WTC11 (cell line): Measurements from ENCODE around the gene SPRED2. TPM values are rescaled to one million over a fixed set of nuclear protein-coding genes. Genes with fewer than 3 reads are reported as not detected.

Source experiments
- ATAC-seq: fragments of 200-7000 bp; cut with Tn5 transposase; 2 replicates; pipeline ENCODE4 v1.10.0; 2021; ENCODE audit warnings: mild to moderate bottlenecking, moderate library complexity
- CTCF ChIA-PET: fragments of 300-600 bp; sonication (Branson Sonifier 250); formaldehyde crosslinking; loops from one replicate; lab custom pipeline; 2021; ENCODE audit warnings: antibody characterized with exemption; lab: Charles Lee
- POLR2A ChIA-PET: fragments of 350-600 bp; sonication (Branson Sonifier 250); formaldehyde crosslinking; loops from one replicate; lab custom pipeline; 2021; ENCODE audit warnings: antibody characterized with exemption; lab: Charles Lee
- DNase-seq: peaks from one replicate; pipeline ENCODE4 v3.0.0; 2021; ENCODE audit warnings: low spot score
- H3K27ac Mint-ChIP-seq: 2 replicates; pipeline ENCODE4 v1.8.0; 2021; ENCODE audit warnings: mixed read lengths
- H3K27me3 Mint-ChIP-seq: 2 replicates; pipeline ENCODE4 v1.8.0; 2021; ENCODE audit warnings: low read depth, mild to moderate bottlenecking, moderate library complexity, mixed read lengths
- H3K36me3 Mint-ChIP-seq: 2 replicates; pipeline ENCODE4 v1.8.0; 2021; ENCODE audit warnings: mixed read lengths
- H3K4me1 Mint-ChIP-seq: 2 replicates; pipeline ENCODE4 v1.8.0; 2022; ENCODE audit warnings: mixed read lengths
- H3K4me3 Mint-ChIP-seq: 2 replicates; pipeline ENCODE4 v1.8.0; 2021; ENCODE audit warnings: mild to moderate bottlenecking, moderate library complexity, mixed read lengths
- H3K9me3 Mint-ChIP-seq: 2 replicates; pipeline ENCODE4 v1.8.0; 2021; ENCODE audit warnings: mixed read lengths
- ATF1 ChIP-seq: sonication (generic); formaldehyde crosslinking; IDR thresholded peaks from 2 replicates; pipeline ENCODE4 v1.8.1; 2023; ENCODE audit warnings: mild to moderate bottlenecking, moderate library complexity, missing genetic modification reagents
- ATF6 ChIP-seq: sonication (generic); formaldehyde crosslinking; IDR thresholded peaks from 2 replicates; pipeline ENCODE4 v1.8.1; 2023; ENCODE audit warnings: mild to moderate bottlenecking, missing genetic modification reagents
- CTCF ChIP-seq: fragments of 200-600 bp; IDR thresholded peaks from 2 replicates; pipeline ENCODE4 v1.8.0; 2022; ENCODE audit warnings: antibody characterized with exemption
- FOXP1 ChIP-seq: sonication (generic); formaldehyde crosslinking; IDR thresholded peaks from 2 replicates; pipeline ENCODE4 v1.8.0; 2022; ENCODE audit warnings: missing genetic modification reagents, mild to moderate bottlenecking, moderate library complexity, borderline replicate concordance
- JUN ChIP-seq: sonication (generic); formaldehyde crosslinking; IDR thresholded peaks from 2 replicates; pipeline ENCODE4 v1.8.0; 2023; ENCODE audit warnings: mild to moderate bottlenecking, missing genetic modification reagents
- NR2C2 ChIP-seq: sonication (generic); formaldehyde crosslinking; IDR thresholded peaks from 2 replicates; pipeline ENCODE4 v1.8.0; 2022; ENCODE audit warnings: mild to moderate bottlenecking, missing genetic modification reagents
- OVOL2 ChIP-seq: fragments of 250-450 bp; sonication (Bioruptor Pico); IDR thresholded peaks from 2 replicates; pipeline ENCODE4 v1.9.0; 2021; ENCODE audit warnings: mild to moderate bottlenecking, borderline replicate concordance
- PRDM15 ChIP-seq: sonication (generic); formaldehyde crosslinking; IDR thresholded peaks from 2 replicates; pipeline ENCODE4 v1.8.0; 2022; ENCODE audit warnings: missing genetic modification reagents
- PRRX2 ChIP-seq: fragments of 250-450 bp; sonication (Bioruptor Pico); IDR thresholded peaks from 2 replicates; pipeline ENCODE4 v1.8.0; 2021; ENCODE audit warnings: mild to moderate bottlenecking
- RORB ChIP-seq: fragments of 250-450 bp; sonication (Bioruptor Pico); IDR thresholded peaks from 2 replicates; pipeline ENCODE4 v1.9.0; 2021; ENCODE audit warnings: mild to moderate bottlenecking
- TP53 ChIP-seq: sonication (generic); formaldehyde crosslinking; IDR thresholded peaks from 2 replicates; pipeline ENCODE4 v1.8.1; 2023; ENCODE audit warnings: mild to moderate bottlenecking, missing genetic modification reagents
- ZBTB43 ChIP-seq: sonication (generic); formaldehyde crosslinking; IDR thresholded peaks from 2 replicates; pipeline ENCODE4 v1.8.1; 2023; ENCODE audit warnings: mild to moderate bottlenecking, missing genetic modification reagents
- ZNF219 ChIP-seq: sonication (generic); formaldehyde crosslinking; IDR thresholded peaks from 2 replicates; pipeline ENCODE4 v1.8.0; 2023; ENCODE audit warnings: missing genetic modification reagents, mild to moderate bottlenecking, borderline replicate concordance
- ZNF317 ChIP-seq: sonication (generic); formaldehyde crosslinking; IDR thresholded peaks from 2 replicates; pipeline ENCODE4 v1.8.1; 2023; ENCODE audit warnings: low read depth, mild to moderate bottlenecking, moderate library complexity, missing genetic modification reagents, borderline replicate concordance
- ZNF512 ChIP-seq: sonication (generic); formaldehyde crosslinking; IDR thresholded peaks from 2 replicates; pipeline ENCODE4 v1.8.1; 2022; ENCODE audit warnings: missing genetic modification reagents, borderline replicate concordance
- ZNF671 ChIP-seq: fragments of 250-450 bp; sonication (Bioruptor Pico); IDR thresholded peaks from 2 replicates; pipeline ENCODE4 v1.8.0; 2021; ENCODE audit warnings: mild to moderate bottlenecking
- total RNA-seq: library from RNA; stranded (reverse); gene quantifications from 3 replicates; pipeline ENCODE4 v1.2.3, GENCODE V29; 2021
- TF ChIP-seq, protein P1 (sequence below): sonication (generic); formaldehyde crosslinking; IDR thresholded peaks from 2 replicates; pipeline ENCODE4 v1.8.0; 2022; ENCODE audit warnings: mild to moderate bottlenecking, missing genetic modification reagents
- TF ChIP-seq, protein P2 (sequence below): sonication (generic); formaldehyde crosslinking; IDR thresholded peaks from 2 replicates; pipeline ENCODE4 v1.8.0; 2022; ENCODE audit warnings: mild to moderate bottlenecking, missing genetic modification reagents

The SPRED2 gene
- total RNA-seq, 1 experiment from 2014 or later, result 34.1 TPM

GRCh38 chr2:65434592-65435241 is 2.3 kb upstream of the SPRED2 start:
- TF ChIP-seq ZNF512 (no peak), ZBTB43 (CRISPR knock-in tag) (no peak), ATF6 (CRISPR knock-in tag) (no peak), CTCF (no peak), ZNF219 (CRISPR knock-in tag) (no peak), PRRX2 (no peak)
- TF ChIP-seq, protein P1, sequence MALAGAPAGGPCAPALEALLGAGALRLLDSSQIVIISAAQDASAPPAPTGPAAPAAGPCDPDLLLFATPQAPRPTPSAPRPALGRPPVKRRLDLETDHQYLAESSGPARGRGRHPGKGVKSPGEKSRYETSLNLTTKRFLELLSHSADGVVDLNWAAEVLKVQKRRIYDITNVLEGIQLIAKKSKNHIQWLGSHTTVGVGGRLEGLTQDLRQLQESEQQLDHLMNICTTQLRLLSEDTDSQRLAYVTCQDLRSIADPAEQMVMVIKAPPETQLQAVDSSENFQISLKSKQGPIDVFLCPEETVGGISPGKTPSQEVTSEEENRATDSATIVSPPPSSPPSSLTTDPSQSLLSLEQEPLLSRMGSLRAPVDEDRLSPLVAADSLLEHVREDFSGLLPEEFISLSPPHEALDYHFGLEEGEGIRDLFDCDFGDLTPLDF (CRISPR knock-in tag), result no peak
- Mint-ChIP-seq H3K27me3 (peaks cover 71% of the 10 kb centered on the region), H3K9me3 (no peaks in the 10 kb centered on the region), H3K27ac (no peak overlapping the region), H3K36me3 (no peaks in the 10 kb centered on the region), H3K4me3 (peak overlapping the region; percentile 94), H3K4me1 (peaks cover 48% of the 10 kb centered on the region)
- ATAC-seq, result no peak
- CTCF ChIA-PET, result interaction anchor here (2.1 kb wide), 1 partner anchor 170 kb away, joined by 6 read pairs; no protein-coding TSS in a partner anchor
- no peak for DNase-seq
- POLR2A ChIA-PET, result no interaction called here

- DNase-seq, result peak; percentile 48
- H3K4me3 Mint-ChIP-seq, result peak overlapping the region; percentile 88
- POLR2A ChIA-PET, result no interaction called here
- no peak overlapping the region for H3K27ac Mint-ChIP-seq
- no peaks in the 10 kb centered on the region for H3K36me3 Mint-ChIP-seq
- 0 out of 2 replicates have a peak, but pooled peaks have one; percentile 0 for ATAC-seq
- H3K9me3 Mint-ChIP-seq, result no peaks in the 10 kb centered on the region
- CTCF ChIA-PET, result interaction anchor here (0.6 to 0.9 kb wide), 2 partner anchors 9 to 38 kb away, joined by 4 read pairs; no protein-coding TSS in a partner anchor
- peaks cover 28% of the 10 kb centered on the region for H3K4me1 Mint-ChIP-seq
- peaks cover 57% of the 10 kb centered on the region for H3K27me3 Mint-ChIP-seq
- TF ChIP-seq ZNF317 (CRISPR knock-in tag) (no peak), ZNF671 (no peak), NR2C2 (no peak), RORB (CRISPR knock-in tag) (no peak), FOXP1 (CRISPR knock-in tag) (no peak), PRDM15 (peak; percentile 18; the same call in 1 of the 2 replicates), TP53 (CRISPR knock-in tag) (peak; percentile 56; the same call in 1 of the 2 replicates), OVOL2 (no peak), CTCF (no peak), ATF1 (CRISPR knock-in tag) (no peak), JUN (no peak)
- TF ChIP-seq, protein P2, sequence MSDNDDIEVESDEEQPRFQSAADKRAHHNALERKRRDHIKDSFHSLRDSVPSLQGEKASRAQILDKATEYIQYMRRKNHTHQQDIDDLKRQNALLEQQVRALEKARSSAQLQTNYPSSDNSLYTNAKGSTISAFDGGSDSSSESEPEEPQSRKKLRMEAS (CRISPR knock-in tag), result peak; percentile 28; the same call in 1 of the 2 replicates
Observed at GRCh38 chr2:65431421-65432226, 775 bp downstream of the SPRED2 start.
